Hepatocyte (in vitro differentiated cells): ENCODE results near the gene OBP2B. TPM values are rescaled to one million over a fixed set of nuclear protein-coding genes. Genes with fewer than 3 reads are reported as not detected.

Experiments
- DNase-seq: peaks from one replicate; pipeline ENCODE4 v3.0.0-alpha.2; 2016; ENCODE audit warnings: low spot score
- H2AFZ ChIP-seq: fragments of 200-600 bp; sonication (generic); 2 replicates; pipeline ENCODE4 v1.6.0; 2016; ENCODE audit warnings: antibody characterized with exemption, mild to moderate bottlenecking
- H3K27ac ChIP-seq: fragments of 200-600 bp; sonication (generic); 2 replicates; pipeline ENCODE4 v1.5.1; 2016; ENCODE audit warnings: mild to moderate bottlenecking
- H3K27me3 ChIP-seq: fragments of 200-600 bp; sonication (generic); 2 replicates; pipeline ENCODE4 v1.6.1; 2016
- H3K36me3 ChIP-seq: fragments of 200-600 bp; sonication (generic); replicated peaks from 2 replicates; pipeline ENCODE4 v1.5.1; 2016; ENCODE audit warnings: low read depth; ENCODE audit not compliant: insufficient read depth
- H3K4me1 ChIP-seq: fragments of 200-600 bp; sonication (generic); 2 replicates; pipeline ENCODE4 v1.5.1; 2016; ENCODE audit warnings: mild to moderate bottlenecking, moderate library complexity; ENCODE audit not compliant: insufficient read depth
- H3K4me2 ChIP-seq: fragments of 200-600 bp; sonication (generic); 2 replicates; pipeline ENCODE4 v1.6.0; 2016
- H3K4me3 ChIP-seq: fragments of 200-600 bp; sonication (generic); 2 replicates; pipeline ENCODE4 v1.5.1; 2016; ENCODE audit warnings: mild to moderate bottlenecking
- H3K79me2 ChIP-seq: fragments of 200-600 bp; sonication (generic); 2 replicates; pipeline ENCODE4 v1.6.0; 2017; ENCODE audit warnings: mild to moderate bottlenecking
- H3K9me2 ChIP-seq: fragments of 200-600 bp; sonication (generic); replicated peaks from 2 replicates; pipeline ENCODE4 v1.6.0; 2017; ENCODE audit warnings: mild to moderate bottlenecking; ENCODE audit not compliant: insufficient read depth
- H3K9me3 ChIP-seq: fragments of 200-600 bp; sonication (generic); 2 replicates; pipeline ENCODE4 v1.5.1; 2016; ENCODE audit warnings: low read depth, mild to moderate bottlenecking
- H4K20me1 ChIP-seq: fragments of 200-600 bp; sonication (generic); 2 replicates; pipeline ENCODE4 v1.6.0; 2016; ENCODE audit warnings: mild to moderate bottlenecking; ENCODE audit not compliant: insufficient read depth, poor library complexity, severe bottlenecking
- CTCF ChIP-seq: fragments of 200-600 bp; sonication (generic); IDR thresholded peaks from 2 replicates; pipeline ENCODE4 v1.5.1; 2016; ENCODE audit warnings: antibody characterized with exemption, mild to moderate bottlenecking; ENCODE audit not compliant: poor library complexity
- EZH2 ChIP-seq: fragments of 200-600 bp; sonication (generic); IDR thresholded peaks from 2 replicates; pipeline ENCODE4 v1.6.1; 2016; ENCODE audit warnings: antibody characterized with exemption, mild to moderate bottlenecking, borderline replicate concordance
- EZH2phosphoT487 ChIP-seq: fragments of 200-600 bp; sonication (generic); IDR thresholded peaks from one replicate; pipeline ENCODE4 v1.6.1; 2018; ENCODE audit warnings: antibody characterized with exemption, mild to moderate bottlenecking, low read depth, moderate library complexity; ENCODE audit not compliant: unreplicated experiment, severe bottlenecking
- WGBS: methylation state at CpG from one replicate; pipeline ENCODE4 v1.1.6; 2016; ENCODE audit warnings: low lambda C conversion rate; ENCODE audit errors: missing lambda C conversion rate; 5-methylcytosine and 5-hydroxymethylcytosine counted together
- polyA plus RNA-seq: library from polyadenylated mRNA; unstranded; fragments of >200 nt; fragmentation: Nextera tagmentation; extraction: Ambion mirVana; gene quantifications from 2 replicates; pipeline ENCODE4 v1.2.1, GENCODE V29; 2016
- total RNA-seq: library from RNA; depleted of rRNA; stranded (reverse); fragments of >200 nt; gene quantifications from 2 replicates; pipeline ENCODE4 v1.2.3, GENCODE V29; 2014

OBP2B gene
- total and polyA plus RNA-seq, 2 experiments from 2014 or later, result not detected

- WGBS, result 87% methylated on average over 10 of the region's 10 CpGs
- Histone ChIP-seq H3K9me2 (no peaks in the 10 kb centered on the region), H4K20me1 (no peaks in the 10 kb centered on the region)
These were observed 21.5 kb downstream of the OBP2B start for GRCh38 chr9:133187561-133188005.

GRCh38 chr9:133186736-133187135 lies 22.3 kb downstream of the OBP2B start:
- no peaks in the 10 kb centered on the region for H3K79me2 ChIP-seq
- H3K27me3 ChIP-seq, result no peaks in the 10 kb centered on the region
- 76% methylated on average over 6 of the region's 6 CpGs for WGBS

More at GRCh38 chr9:133187561-133188005, 21.5 kb downstream of the OBP2B start:
- Histone ChIP-seq H3K27ac (no peak overlapping the region), H2AFZ (no peak overlapping the region), H3K79me2 (no peaks in the 10 kb centered on the region), H3K4me3 (no peak overlapping the region), H3K27me3 (no peaks in the 10 kb centered on the region), H3K4me2 (no peak overlapping the region), H3K4me1 (no peaks in the 10 kb centered on the region), H3K9me3 (no peaks in the 10 kb centered on the region), H3K36me3 (no peaks in the 10 kb centered on the region)
- TF ChIP-seq EZH2phosphoT487, result no peak
- no peak for TF ChIP-seq EZH2
- TF ChIP-seq CTCF, result no peak
- DNase-seq, result no peak

GRCh38 chr9:133184971-133185370 lies 24.1 kb downstream of the OBP2B start:
- no peak overlapping the region for H3K4me3 ChIP-seq
- no peaks in the 10 kb centered on the region for H3K27me3 ChIP-seq
- no peaks in the 10 kb centered on the region for H3K9me3 ChIP-seq
- no peaks in the 10 kb centered on the region for H3K4me1 ChIP-seq
- no peak overlapping the region for H3K4me2 ChIP-seq
- peak; percentile 83 for DNase-seq
- peak; percentile 77 for TF ChIP-seq CTCF
- TF ChIP-seq EZH2, result no peak
- TF ChIP-seq EZH2phosphoT487, result no peak
- no peaks in the 10 kb centered on the region for H3K9me2 ChIP-seq
- 19% methylated on average over 7 of the region's 8 CpGs for WGBS
- no peaks in the 10 kb centered on the region for H3K79me2 ChIP-seq
- no peaks in the 10 kb centered on the region for H4K20me1 ChIP-seq
- H3K36me3 ChIP-seq, result no peaks in the 10 kb centered on the region
- H2AFZ ChIP-seq, result no peak overlapping the region
- H3K27ac ChIP-seq, result no peak overlapping the region

More at GRCh38 chr9:133186736-133187135, 22.3 kb downstream of the OBP2B start:
- Histone ChIP-seq H3K4me1 (no peaks in the 10 kb centered on the region), H3K4me2 (no peak overlapping the region), H4K20me1 (no peaks in the 10 kb centered on the region), H3K27ac (no peak overlapping the region), H2AFZ (no peak overlapping the region), H3K36me3 (no peaks in the 10 kb centered on the region), H3K9me3 (no peaks in the 10 kb centered on the region), H3K4me3 (no peak overlapping the region), H3K9me2 (no peaks in the 10 kb centered on the region)
- TF ChIP-seq CTCF, result no peak
- TF ChIP-seq EZH2, result no peak
- no peak for TF ChIP-seq EZH2phosphoT487
- no peak for DNase-seq

- Histone ChIP-seq H3K4me1 (no peaks in the 10 kb centered on the region), H3K27me3 (no peaks in the 10 kb centered on the region), H3K36me3 (no peaks in the 10 kb centered on the region), H2AFZ (no peak overlapping the region), H3K9me3 (no peaks in the 10 kb centered on the region), H3K4me2 (no peak overlapping the region), H3K79me2 (no peaks in the 10 kb centered on the region), H3K4me3 (no peak overlapping the region), H4K20me1 (no peaks in the 10 kb centered on the region), H3K27ac (no peak overlapping the region), H3K9me2 (no peaks in the 10 kb centered on the region)
- TF ChIP-seq EZH2 (no peak), CTCF (no peak), EZH2phosphoT487 (no peak)
- WGBS, result 80% methylated on average over 5 of the region's 5 CpGs
- no peak for DNase-seq
These were observed 26.9 kb downstream of the OBP2B start for GRCh38 chr9:133182151-133182550.
